HCT116 (cell line): ENCODE results near the gene UPF2. TPM values are rescaled to one million over a fixed set of nuclear protein-coding genes. Genes with fewer than 3 reads are reported as not detected.

Experiments
- ATAC-seq: fragments of 200-7000 bp; cut with Tn5 transposase; 2 replicates; pipeline ENCODE4 v1.9.1; 2020; ENCODE audit warnings: mild to moderate bottlenecking, moderate library complexity
- BruUV-seq: library from RNA; stranded (reverse); fragments of 400-500 nt; replicated peaks from 2 replicates; lab custom pipeline; 2021; lab: Mats Ljungman, UMichigan
- CTCF ChIA-PET: fragments of 300-600 bp; sonication (Branson Sonifier 250); formaldehyde crosslinking; loops from one replicate; lab custom pipeline; 2021; ENCODE audit warnings: antibody characterized with exemption; lab: Charles Lee
- POLR2A ChIA-PET: fragments of 300-600, 350-600 bp; sonication (Branson Sonifier 250); formaldehyde crosslinking; loops from one replicate; lab custom pipeline; 2021; ENCODE audit warnings: antibody characterized with exemption; lab: Charles Lee
- RAD21 ChIA-PET, 2 experiments: fragments of 300-600 bp; sonication (Branson Sonifier 250); formaldehyde crosslinking; loops; one replicate each; lab custom pipeline; 2023; ENCODE audit warnings: low total read pairs in 2 of 2; ENCODE audit not compliant: uncharacterized antibody in 2 of 2, unreplicated experiment in 2 of 2, low non-redundant PET in 1 of 2; lab: Charles Lee
- DNase-seq: peaks from one replicate; pipeline ENCODE4 v3.0.0-alpha.2; 2010; ENCODE audit warnings: low read depth, low spot score
- H2AFZ ChIP-seq: fragments of 200-600 bp; shearing (Covaris generic), sonication (generic); 2 replicates; pipeline ENCODE4 v1.6.1; 2017; ENCODE audit warnings: low read depth, mixed run types, mixed read lengths, antibody characterized with exemption, low read length; ENCODE audit not compliant: poor library complexity, severe bottlenecking
- H3K27ac ChIP-seq: 2 replicates; pipeline ENCODE4 v1.5.1; 2012; ENCODE audit warnings: low read depth, low read length
- H3K27me3 ChIP-seq: fragments of 200-600 bp; sonication (generic); 2 replicates; pipeline ENCODE4 v1.6.1; 2016; ENCODE audit warnings: mixed run types, low read length, mixed read lengths; ENCODE audit not compliant: insufficient read depth
- H3K36me3 ChIP-seq, 2 experiments: fragments of 200-500 bp in 1 of 2; fragments of 200-600 bp in 1 of 2; sonication (Bioruptor generic) in 1 of 2; sonication (generic) in 1 of 2; 2 replicates each; pipeline versions ENCODE4 v1.5.1 to v1.6.1; 2014 to 2016; ENCODE audit warnings: low read length in 2 of 2, inconsistent platforms in 1 of 2, mixed read lengths in 1 of 2, mixed run types in 1 of 2; ENCODE audit not compliant: insufficient read depth in 2 of 2, control insufficient read depth in 1 of 2
- H3K4me1 ChIP-seq, 2 experiments: fragments of 200-600 bp in 1 of 2; sonication (generic) in 1 of 2; 2 replicates each; pipeline versions ENCODE4 v1.5.1 to v1.6.1; 2012 to 2017; ENCODE audit warnings: low read length in 2 of 2, inconsistent platforms in 1 of 2, mild to moderate bottlenecking in 1 of 2, mixed read lengths in 1 of 2, mixed run types in 1 of 2, moderate library complexity in 1 of 2; ENCODE audit not compliant: insufficient read depth in 2 of 2, control insufficient read depth in 1 of 2
- H3K4me2 ChIP-seq: fragments of 200-600 bp; sonication (generic); 2 replicates; pipeline ENCODE4 v1.6.1; 2017; ENCODE audit warnings: mixed run types, low read length, mixed read lengths
- H3K4me3 ChIP-seq, 2 experiments: fragments of 200-600 bp in 1 of 2; sonication (generic) in 1 of 2; replicated peaks in 1 of 2; 2 replicates each; pipeline ENCODE4 v1.5.1; 2011 to 2016; ENCODE audit warnings: low read length in 2 of 2, control low read depth in 1 of 2, low read depth in 1 of 2, mild to moderate bottlenecking in 1 of 2, mixed read lengths in 1 of 2, mixed run types in 1 of 2
- H3K79me2 ChIP-seq: fragments of 200-600 bp; sonication (generic); 2 replicates; pipeline ENCODE4 v1.6.1; 2017; ENCODE audit warnings: mild to moderate bottlenecking, mixed run types, low read length, moderate library complexity, mixed read lengths; ENCODE audit not compliant: insufficient read depth
- H3K9ac ChIP-seq: fragments of 200-600 bp; sonication (generic); 2 replicates; pipeline ENCODE4 v1.6.1; 2016; ENCODE audit warnings: low read length, mixed read lengths
- H3K9me2 ChIP-seq: fragments of 200-600 bp; sonication (generic), shearing (Covaris generic); 2 replicates; pipeline ENCODE4 v1.6.1; 2017; ENCODE audit warnings: mixed run types, mild to moderate bottlenecking, moderate library complexity; ENCODE audit not compliant: insufficient read depth
- H3K9me3 ChIP-seq, 2 experiments: fragments of 200-500 bp in 1 of 2; fragments of 200-600 bp in 1 of 2; sonication (Bioruptor generic) in 1 of 2; sonication (generic) in 1 of 2; 2 replicates each; pipeline ENCODE4 v1.6.1; 2014 to 2017; ENCODE audit warnings: low read length in 2 of 2, mixed read lengths in 2 of 2, inconsistent platforms in 1 of 2, low read depth in 1 of 2, mild to moderate bottlenecking in 1 of 2, mixed run types in 1 of 2, moderate library complexity in 1 of 2; ENCODE audit not compliant: control insufficient read depth in 1 of 2, insufficient read depth in 1 of 2
- H4K20me1 ChIP-seq: fragments of 200-600 bp; sonication (generic), shearing (Covaris generic); 2 replicates; pipeline ENCODE4 v1.6.1; 2017; ENCODE audit warnings: mixed run types, mild to moderate bottlenecking, moderate library complexity; ENCODE audit not compliant: insufficient read depth
- ATF3 ChIP-seq: IDR thresholded peaks from 2 replicates; pipeline ENCODE4 v1.6.1; 2012
- CBX3 ChIP-seq: IDR thresholded peaks from 2 replicates; pipeline ENCODE4 v1.6.1; 2012; ENCODE audit warnings: low read depth
- CEBPB ChIP-seq: IDR thresholded peaks from 2 replicates; pipeline ENCODE4 v1.6.1; 2012; ENCODE audit warnings: low read depth
- CTCF ChIP-seq, 3 experiments: fragments of 200-600 bp in 1 of 3; sonication (generic) in 1 of 3; IDR thresholded peaks in 2 of 3; conservative IDR thresholded peaks in 1 of 3; 2 replicates each; pipeline ENCODE4 v1.5.1; 2012 to 2017; ENCODE audit warnings: low read depth in 2 of 3, low read length in 2 of 3, antibody characterized with exemption in 1 of 3, borderline replicate concordance in 1 of 3, control low read depth in 1 of 3, mild to moderate bottlenecking in 1 of 3, mixed read lengths in 1 of 3, mixed run types in 1 of 3, moderate library complexity in 1 of 3; ENCODE audit not compliant: insufficient read depth in 1 of 3
- ELF1 ChIP-seq: IDR thresholded peaks from 2 replicates; pipeline ENCODE4 v1.6.1; 2012; ENCODE audit warnings: low read depth, borderline replicate concordance
- EZH2 ChIP-seq: fragments of 200-600 bp; sonication (generic); IDR thresholded peaks from 2 replicates; pipeline ENCODE4 v1.6.1; 2017; ENCODE audit warnings: antibody characterized with exemption, mixed run types
- EZH2phosphoT487 ChIP-seq: fragments of 200-600 bp; IDR thresholded peaks from 2 replicates; pipeline ENCODE4 v1.6.1; 2018; ENCODE audit warnings: antibody characterized with exemption, borderline replicate concordance
- JUND ChIP-seq: IDR thresholded peaks from 2 replicates; pipeline ENCODE4 v1.6.1; 2012
- MAX ChIP-seq: IDR thresholded peaks from 2 replicates; pipeline ENCODE4 v1.6.1; 2012
- POLR2A ChIP-seq: IDR thresholded peaks from 2 replicates; pipeline ENCODE4 v1.7.0; 2011; ENCODE audit warnings: borderline replicate concordance; ENCODE audit not compliant: insufficient read depth, insufficient read length; ENCODE audit errors: extremely low read depth
- POLR2AphosphoS5 ChIP-seq: IDR thresholded peaks from 2 replicates; pipeline ENCODE4 v1.6.1; 2011; ENCODE audit warnings: mild to moderate bottlenecking, low read depth, low read length, moderate library complexity
- RAD21 ChIP-seq: IDR thresholded peaks from 2 replicates; pipeline ENCODE4 v1.6.1; 2012; ENCODE audit warnings: low read depth, mild to moderate bottlenecking
- SRF ChIP-seq: IDR thresholded peaks from 2 replicates; pipeline ENCODE4 v1.6.1; 2012; ENCODE audit warnings: low read depth
- TCF7L2 ChIP-seq: IDR thresholded peaks from 2 replicates; pipeline ENCODE4 v1.7.0; 2011; ENCODE audit warnings: borderline replicate concordance, inconsistent platforms; ENCODE audit not compliant: insufficient read depth, insufficient read length; ENCODE audit errors: extremely low read depth
- ZFX ChIP-seq: fragments of 450-650 bp; IDR thresholded peaks from 2 replicates; pipeline ENCODE4 v1.6.1; 2017
- ZNF274 ChIP-seq: fragments of 200-500 bp; sonication (Bioruptor generic); IDR thresholded peaks from 2 replicates; pipeline ENCODE4 v1.6.1; 2014; ENCODE audit warnings: mild to moderate bottlenecking, low read depth, low read length, inconsistent platforms
- intact Hi-C: fragments of 100-400 bp; cut with micrococcal nuclease; formaldehyde crosslinking; loops from 2 replicates; pipeline ENCODE4 v1.10.0; 2022
- total RNA-seq: library from RNA; stranded (reverse); gene quantifications from one replicate; pipeline ENCODE4 v1.2.1, GENCODE V29; 2021; ENCODE audit not compliant: unreplicated experiment

The UPF2 gene
- total RNA-seq, 1 experiment from 2014 or later = 27.3 TPM

GRCh38 chr10:12045596-12045995, 3.0 kb upstream of the UPF2 start:
- no peaks in the 10 kb centered on the region for H3K9me2 ChIP-seq
- ATAC-seq (no peak), DNase-seq (no peak)
- no peaks in the 10 kb centered on the region for H3K36me3 ChIP-seq
- CTCF ChIA-PET = interaction anchor here (1.0 kb wide), 1 partner anchor 59 kb away, joined by 3 read pairs; no protein-coding TSS in a partner anchor
- H3K27ac ChIP-seq = no peak overlapping the region
- no peaks in the 10 kb centered on the region for H3K27me3 ChIP-seq
- H3K79me2 ChIP-seq = peaks cover 19% of the 10 kb centered on the region
- no peak overlapping the region for H3K4me3 ChIP-seq
- BruUV-seq = no TSS peak
- peaks cover 5% of the 10 kb centered on the region; the same call in 1 of the 2 replicates for H4K20me1 ChIP-seq
- H3K4me2 ChIP-seq = no peak overlapping the region
- TF ChIP-seq EZH2 (no peak), JUND (no peak), ELF1 (no peak), ZNF274 (no peak), SRF (no peak), CTCF (IDR thresholded peaks at IDR 0.05 in 2 of 3, conservative IDR thresholded peaks at IDR 0.05 in 1 of 3; ENCODE audit: borderline replicate concordance in 1 of 3, insufficient read depth in 1 of 3, low read depth in 2 of 3, low read length in 2 of 3) (no peak), TCF7L2 (no peak), POLR2A (no peak), POLR2AphosphoS5 (no peak), ZFX (no peak), RAD21 (no peak), MAX (no peak), EZH2phosphoT487 (no peak), ATF3 (no peak), CEBPB (no peak), CBX3 (no peak)
- no peaks in the 10 kb centered on the region for H3K9me3 ChIP-seq
- RAD21 ChIA-PET = no interaction called here
- intact Hi-C loops = no loop called here
- H3K9ac ChIP-seq = no peak overlapping the region
- no peak overlapping the region for H2AFZ ChIP-seq
- POLR2A ChIA-PET = no interaction called here
- peaks cover 10 to 21% of the 10 kb centered on the region in 2 experiments; a peak in 3 of 4 replicates for H3K4me1 ChIP-seq
